SK-N-MC (cell line): ENCODE measurements around the gene NSFL1C.

Experiments
- EZH2 ChIP-seq: fragments of 200-600 bp; sonication (generic); IDR thresholded peaks from one replicate; pipeline ENCODE4 v1.6.1; 2017; ENCODE audit warnings: antibody characterized with exemption
- POLR2AphosphoS5 ChIP-seq: IDR thresholded peaks from 2 replicates; pipeline ENCODE4 v1.6.1; 2012; ENCODE audit warnings: mild to moderate bottlenecking, low read depth, low read length, borderline replicate concordance

GRCh38 chr20:1435337-1435699, 31.3 kb downstream of the NSFL1C start:
- no peak for TF ChIP-seq POLR2AphosphoS5
- TF ChIP-seq EZH2: no peak
